Stimulated activated CD8-positive, alpha-beta memory T cell treated with anti-CD3 and anti-CD28 coated beads, Interleukin-15, amount 100 ng/mL, for 4 hours (primary cell): ENCODE measurements around the gene PPM1L.
"Not testable (repeated sequence)": the region's sequence is repeated elsewhere in the genome, so short reads cannot be mapped to it uniquely, and the experiment has no call there.

Experiments
- DNase-seq, 2 donors: peaks; one replicate each; pipeline ENCODE4 v3.0.0-alpha.2; 2020; ENCODE audit warnings: low read depth in 2 of 2

Gene PPM1L

DNA sequence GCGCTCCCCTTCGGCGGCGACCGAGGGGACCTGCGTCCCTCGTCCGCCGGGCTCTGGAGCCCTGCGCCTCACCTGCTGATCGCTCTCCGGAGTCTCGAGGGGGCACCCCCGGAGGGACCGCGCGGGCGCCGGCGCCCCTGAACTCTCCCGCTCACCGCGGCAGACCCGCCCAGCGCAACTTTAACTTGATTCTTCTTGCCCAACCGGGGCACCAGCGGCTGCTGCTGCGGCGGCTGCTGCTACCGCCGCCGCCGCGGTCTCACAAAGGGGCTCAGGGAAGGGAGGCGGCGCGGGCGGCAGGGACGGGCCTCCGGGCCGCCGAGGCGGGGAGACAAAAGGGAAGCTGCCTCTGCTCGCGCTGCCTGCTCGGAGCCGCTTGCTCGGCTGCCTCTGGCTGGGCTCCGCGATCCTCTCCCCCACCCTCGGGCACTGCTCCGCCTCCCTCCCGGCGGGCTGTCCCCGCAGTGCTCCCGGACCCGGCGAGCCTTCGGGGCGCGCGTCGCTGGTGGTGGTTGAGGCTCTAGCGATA lies at the start of gene PPM1L:
Gene PPM1L (plus strand): TSS at position 456 of the 529 bp plus-strand sequence.
- peak; percentile 16 to 44 for DNase-seq

GRCh38 chr3:160707187-160707794 lies 48.7 kb upstream of the PPM1L start:
- DNase-seq, result no peak

- DNase-seq, result no peak
Measured at GRCh38 chr3:160709477-160710182, 46.4 kb upstream of the PPM1L start.

DNA sequence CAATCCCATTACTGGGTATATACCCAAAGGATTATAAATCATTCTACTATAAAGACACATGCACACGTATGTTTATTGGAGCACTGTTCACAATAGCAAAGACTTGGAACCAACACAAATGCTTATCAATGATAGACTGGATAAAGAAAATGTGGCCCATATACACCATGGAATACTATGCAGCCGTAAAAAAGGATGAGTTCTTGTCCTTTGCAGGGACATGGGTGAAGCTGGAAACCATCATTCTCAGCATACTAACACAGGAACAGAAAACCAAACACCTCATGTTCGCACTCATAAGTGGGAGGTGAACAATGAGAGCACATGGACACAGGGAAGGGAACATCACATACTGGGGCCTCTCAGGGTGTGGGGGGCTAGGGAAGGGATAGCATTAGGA lies 42.9 kb upstream of the PPM1L start:
- DNase-seq, result not testable (repeated sequence)

DNA sequence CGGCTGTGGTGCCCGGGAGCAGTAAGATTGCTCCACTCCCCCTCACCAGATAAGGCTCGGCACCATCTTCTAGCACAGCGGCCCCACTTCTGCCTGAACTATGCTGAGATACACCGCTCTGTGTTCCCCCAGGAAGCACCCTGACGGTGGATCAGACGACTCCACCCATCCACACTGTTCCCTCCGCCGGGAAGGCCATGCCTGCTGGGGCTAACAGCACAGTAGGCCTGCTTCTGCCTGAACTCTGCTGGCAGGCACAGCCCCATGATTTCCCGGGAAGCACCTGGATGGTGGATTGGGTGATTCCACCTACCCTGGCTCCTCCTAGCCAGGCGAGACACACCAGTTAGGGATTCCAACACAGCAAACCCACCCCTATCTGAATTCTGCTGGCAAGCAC lies 36.3 kb upstream of the PPM1L start:
- no peak for DNase-seq

DNA sequence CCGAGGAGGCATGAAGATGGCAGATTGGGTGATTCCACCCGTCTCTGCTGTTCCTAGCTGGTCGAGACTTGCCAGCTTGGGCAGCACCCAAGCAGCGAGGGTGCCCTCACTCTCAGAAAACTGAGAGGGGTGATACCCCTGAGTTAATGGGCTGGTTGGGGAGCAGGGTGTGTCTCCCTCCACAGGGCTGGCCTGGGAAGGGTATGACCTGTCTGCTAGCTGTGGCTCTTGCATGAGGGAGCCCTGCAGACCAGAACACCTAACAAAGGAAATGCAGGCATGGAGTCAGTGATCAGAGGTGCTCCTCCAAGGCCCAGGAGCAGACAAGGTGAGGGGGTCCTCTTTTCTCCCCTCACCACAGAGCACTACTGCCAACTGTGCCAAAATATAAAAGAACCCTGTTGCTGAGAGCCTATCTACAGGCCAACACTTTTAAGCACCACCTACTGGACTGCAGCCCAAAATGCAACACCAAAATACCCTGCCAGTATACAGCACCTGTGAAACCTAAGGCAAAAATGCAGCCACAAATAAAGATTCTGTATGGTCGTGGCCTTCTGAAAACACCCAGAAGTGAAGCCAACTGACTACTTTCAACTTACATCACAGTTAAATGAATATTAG lies 35.8 kb upstream of the PPM1L start:
- DNase-seq, result no peak

DNA sequence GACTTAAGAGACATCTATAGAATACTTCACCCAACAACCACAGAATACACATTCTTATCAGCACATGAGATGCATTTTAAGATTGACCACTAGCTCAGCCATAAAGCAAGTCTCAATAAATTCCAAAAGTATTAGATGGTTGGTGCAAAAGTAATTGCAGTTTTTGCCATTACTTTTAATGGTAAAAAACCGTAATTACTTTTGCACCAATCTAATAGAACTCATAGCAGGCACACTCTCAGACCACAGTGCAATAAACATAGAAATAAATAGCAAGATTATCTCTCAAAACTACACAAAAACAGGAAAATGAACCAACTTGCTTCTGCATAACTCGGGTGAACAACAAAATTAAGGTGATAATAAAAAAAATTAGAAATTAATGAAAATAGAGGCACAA lies 33.7 kb upstream of the PPM1L start:
- DNase-seq, result no peak

GRCh38 chr3:160725338-160725737 lies 30.7 kb upstream of the PPM1L start:
- no peak for DNase-seq

DNA sequence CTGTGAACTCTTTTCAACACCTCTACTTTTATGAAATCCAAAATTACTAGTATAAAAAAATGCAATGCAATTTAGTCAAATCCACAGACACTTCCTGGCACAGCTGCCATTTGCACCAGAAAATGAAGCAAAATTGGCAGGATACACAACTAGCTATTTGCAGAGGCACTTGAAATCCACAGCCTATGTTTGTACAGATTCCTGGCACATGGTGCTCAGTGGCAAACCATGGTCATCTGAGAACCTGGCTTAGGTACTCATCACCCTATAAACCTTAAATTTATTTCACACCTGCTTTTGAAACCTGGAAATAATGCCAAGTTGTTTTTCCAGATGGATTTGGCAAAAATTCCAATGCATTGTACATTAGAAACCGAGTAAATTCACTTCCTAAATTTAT lies 20.2 kb upstream of the PPM1L start:
- DNase-seq, result no peak

DNA sequence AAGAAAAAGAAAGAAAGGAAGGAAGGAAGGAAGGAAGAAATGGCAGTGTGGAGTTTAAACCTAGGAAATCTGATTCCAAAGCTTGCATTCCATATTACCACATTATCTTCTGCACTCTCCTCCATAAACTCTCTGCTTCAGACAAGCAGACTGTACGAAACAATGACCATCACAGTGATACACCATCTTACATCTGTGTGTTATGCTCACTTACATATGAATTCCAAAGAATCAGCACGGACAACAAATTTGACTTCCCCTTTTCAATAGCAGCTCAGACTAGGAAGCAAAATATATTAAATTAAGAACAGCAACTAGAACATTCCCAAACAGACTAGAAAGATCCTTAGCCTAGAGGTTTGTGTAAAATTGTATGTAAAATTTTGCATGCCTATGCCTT lies 18.0 kb upstream of the PPM1L start:
- DNase-seq, result no peak

GRCh38 chr3:160739079-160739478 lies 17.0 kb upstream of the PPM1L start:
- no peak for DNase-seq

DNA sequence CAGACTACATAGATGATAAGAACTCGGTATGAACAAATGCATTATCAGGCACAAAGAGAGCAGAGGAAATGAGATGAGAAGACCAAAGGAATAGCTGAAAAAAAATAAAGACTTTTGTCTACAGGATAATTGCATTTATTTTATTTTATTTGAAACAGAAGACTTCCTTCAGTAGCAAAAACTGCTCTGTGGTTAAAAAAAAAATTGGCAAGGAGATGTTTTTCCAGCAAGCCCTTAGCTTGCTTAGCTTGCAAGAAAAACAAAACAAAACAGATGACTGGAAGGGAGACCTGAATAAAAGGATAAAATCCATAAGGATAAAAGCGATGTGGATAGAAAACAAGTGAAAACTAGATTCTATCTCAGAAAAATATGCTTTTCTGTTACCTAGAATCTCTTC lies 9.1 kb upstream of the PPM1L start:
- DNase-seq, result no peak

DNA sequence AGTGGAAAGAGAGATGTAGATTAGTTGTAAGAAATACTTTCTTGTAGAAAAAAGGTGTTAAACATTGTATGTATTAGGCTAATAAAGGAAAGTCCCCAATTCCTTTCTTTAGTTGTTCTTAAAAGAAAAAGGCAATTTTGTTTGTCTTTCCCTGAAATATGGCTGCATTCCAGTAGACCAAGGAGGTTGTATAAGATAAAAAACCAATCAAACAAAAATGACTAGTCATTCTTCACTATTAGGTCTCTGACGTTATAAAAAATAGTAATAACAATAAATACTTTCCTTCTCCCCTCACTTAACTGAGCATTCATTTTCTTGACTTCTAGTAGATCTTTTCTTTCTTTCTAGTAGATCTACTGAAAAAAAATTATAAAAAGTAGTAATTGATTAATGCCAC lies 8.6 kb upstream of the PPM1L start:
- DNase-seq, result no peak

DNA sequence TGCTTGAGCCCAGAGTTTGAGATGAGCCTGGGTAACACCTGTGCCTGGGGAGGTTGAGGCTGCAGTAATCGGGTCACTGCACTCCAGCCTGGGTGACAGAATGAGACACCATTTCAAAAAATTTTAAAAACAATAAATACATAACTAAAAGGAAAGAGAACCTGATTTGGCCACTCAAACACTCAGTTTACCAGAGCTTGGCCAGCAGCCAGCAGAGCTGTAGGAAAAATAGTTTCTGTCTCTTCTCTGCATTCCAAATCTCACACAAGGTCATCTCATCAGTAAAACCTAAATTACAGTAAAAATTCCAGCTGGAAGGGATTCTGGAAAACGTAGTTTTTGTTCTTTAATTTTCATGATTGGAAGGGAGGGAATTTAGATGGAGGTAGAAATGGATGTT lies 7.8 kb upstream of the PPM1L start:
- no peak for DNase-seq

- no peak for DNase-seq
Measured at GRCh38 chr3:160748787-160749186, 7.2 kb upstream of the PPM1L start.

GRCh38 chr3:160753953-160754352 lies 2.1 kb upstream of the PPM1L start:
- DNase-seq, result no peak

- no peak for DNase-seq
Measured at GRCh38 chr3:160754371-160754854, 1.6 kb upstream of the PPM1L start.

- DNase-seq, result peak; percentile 83 to 88
Measured at GRCh38 chr3:160754855-160755747, 930 bp upstream of the PPM1L start.

DNA sequence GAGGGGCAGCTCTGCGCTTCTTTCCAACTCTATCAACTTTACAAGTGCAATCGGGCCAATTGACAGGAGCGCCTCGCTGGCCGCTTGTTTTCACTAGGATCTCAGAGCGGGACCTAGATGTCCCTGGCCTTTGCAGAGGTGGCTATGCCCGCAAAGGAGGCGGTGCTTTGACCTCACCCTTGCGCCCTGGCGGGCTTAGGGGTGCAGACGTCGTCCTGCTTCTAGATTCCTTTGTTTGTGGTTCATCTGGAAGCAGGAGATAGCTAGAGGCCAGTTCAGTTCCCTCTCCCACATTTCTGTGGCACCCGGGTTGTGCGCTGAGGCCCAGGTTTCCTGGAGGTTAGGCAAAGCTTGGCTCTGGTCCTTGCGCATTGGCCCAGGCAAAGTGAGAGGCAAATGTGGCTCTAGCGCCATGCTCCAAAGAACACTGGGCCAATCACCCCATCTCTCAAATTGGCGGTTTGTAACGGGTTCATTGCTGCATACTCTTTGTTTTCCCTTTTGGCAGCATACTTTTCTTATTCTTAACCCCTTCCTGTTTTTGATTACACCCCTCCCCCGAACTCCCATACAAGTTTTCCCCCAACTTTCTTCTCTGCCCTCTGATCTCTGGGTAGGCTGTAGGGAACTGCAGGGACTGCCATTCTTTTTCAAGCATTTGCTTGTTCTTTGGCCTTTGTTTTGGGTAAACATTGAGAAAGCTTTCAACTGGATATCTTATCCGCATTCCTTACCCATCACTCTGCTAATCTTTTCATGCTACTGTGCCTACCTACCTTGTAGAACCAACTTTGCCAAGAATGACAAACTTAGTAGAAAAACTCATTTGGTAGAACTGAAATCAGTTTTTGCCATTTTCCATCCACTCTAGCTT lies 1.4 kb downstream of the PPM1L start:
- no peak for DNase-seq

DNA sequence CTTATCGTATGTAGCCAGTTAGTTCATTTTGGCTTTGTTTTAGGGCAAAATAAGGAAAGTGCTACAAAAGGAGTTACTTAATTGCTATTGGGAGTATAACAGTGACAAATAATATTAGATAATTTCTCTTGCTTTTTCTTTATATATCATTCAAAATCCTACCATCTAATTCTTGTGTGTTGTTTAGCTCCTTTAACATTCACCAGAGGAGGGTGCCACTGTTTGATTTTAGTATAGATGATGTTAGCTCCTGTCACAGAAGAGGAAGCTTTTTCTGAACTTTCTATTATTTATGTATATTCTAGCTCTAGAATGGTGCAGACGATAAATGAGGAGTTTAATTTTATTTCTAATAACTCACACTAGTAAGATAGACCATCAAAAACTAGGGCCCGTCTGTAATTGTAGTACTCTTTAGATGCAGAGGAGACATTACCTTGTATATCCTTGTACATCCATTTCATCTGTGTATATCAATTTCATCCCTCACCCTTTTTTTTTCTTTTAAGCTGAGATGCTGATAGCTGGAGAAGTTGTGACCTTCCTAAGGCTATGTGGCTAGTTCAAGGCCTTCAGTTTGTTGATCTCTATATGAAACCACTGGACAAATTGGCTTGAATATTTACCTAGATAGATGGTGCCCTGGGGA lies 3.0 kb downstream of the PPM1L start:
- DNase-seq, result no peak
